Smooth muscle cell (in vitro differentiated cells): ENCODE results near the gene TTC7B. TPM values are rescaled to one million over a fixed set of nuclear protein-coding genes. Genes with fewer than 3 reads are reported as not detected.
A peak's percentile ranks its signal among the peaks of the same experiment; 100 is the strongest.

Experiments used
- DNase-seq: peaks from one replicate; lab custom pipeline; 2025; ENCODE audit not compliant: unreplicated experiment; lab: John Stamatoyannopoulos, UW
- H2AFZ ChIP-seq: fragments of 200-600 bp; sonication (generic); 2 replicates; pipeline ENCODE4 v1.6.0; 2016; ENCODE audit warnings: antibody characterized with exemption, low read depth, mild to moderate bottlenecking
- H3F3A ChIP-seq: fragments of 200-600 bp; sonication (generic); 2 replicates; pipeline ENCODE4 v1.6.0; 2017; ENCODE audit warnings: antibody characterized with exemption, low read depth
- H3K27ac ChIP-seq: fragments of 200-600 bp; sonication (generic); 2 replicates; pipeline ENCODE4 v1.5.1; 2016; ENCODE audit warnings: low read depth, mild to moderate bottlenecking
- H3K27me3 ChIP-seq: fragments of 200-600 bp; sonication (generic); 2 replicates; pipeline ENCODE4 v1.6.1; 2016; ENCODE audit warnings: low read depth, mild to moderate bottlenecking
- H3K36me3 ChIP-seq: fragments of 200-600 bp; sonication (generic); 2 replicates; pipeline ENCODE4 v1.5.1; 2016; ENCODE audit warnings: low read depth
- H3K4me1 ChIP-seq: fragments of 200-600 bp; sonication (generic); 2 replicates; pipeline ENCODE4 v1.5.1; 2016; ENCODE audit warnings: low read depth
- H3K4me2 ChIP-seq: fragments of 200-600 bp; sonication (generic); 2 replicates; pipeline ENCODE4 v1.6.0; 2016; ENCODE audit warnings: mild to moderate bottlenecking
- H3K4me3 ChIP-seq: fragments of 200-600 bp; sonication (generic); 2 replicates; pipeline ENCODE4 v1.5.1; 2016; ENCODE audit warnings: mild to moderate bottlenecking
- H3K79me2 ChIP-seq: fragments of 200-600 bp; sonication (generic); 2 replicates; pipeline ENCODE4 v1.6.0; 2016; ENCODE audit warnings: low read depth, mild to moderate bottlenecking
- H3K9ac ChIP-seq: fragments of 200-600 bp; sonication (generic); 2 replicates; pipeline ENCODE4 v1.6.0; 2016; ENCODE audit warnings: low read depth
- H3K9me3 ChIP-seq: fragments of 200-600 bp; sonication (generic); replicated peaks from 2 replicates; pipeline ENCODE4 v1.5.1; 2016; ENCODE audit warnings: low read depth
- H4K20me1 ChIP-seq: fragments of 200-600 bp; sonication (generic); 2 replicates; pipeline ENCODE4 v1.6.0; 2016; ENCODE audit warnings: low read depth
- CTCF ChIP-seq: fragments of 200-600 bp; sonication (generic); IDR thresholded peaks from 2 replicates; pipeline ENCODE4 v1.5.1; 2017; ENCODE audit warnings: borderline replicate concordance, mild to moderate bottlenecking, antibody characterized with exemption; ENCODE audit not compliant: insufficient read depth, poor library complexity, severe bottlenecking
- WGBS: methylation state at CpG from one replicate; pipeline ENCODE4 v1.1.7; 2016; ENCODE audit warnings: low lambda C conversion rate; 5-methylcytosine and 5-hydroxymethylcytosine counted together
- polyA plus RNA-seq: library from polyadenylated mRNA; unstranded; fragments of >200 nt; fragmentation: Nextera tagmentation; extraction: Ambion mirVana; gene quantifications from 2 replicates; pipeline ENCODE4 v1.2.1, GENCODE V29; 2016
- total RNA-seq: library from RNA; depleted of rRNA; stranded (reverse); fragments of >200 nt; gene quantifications from 2 replicates; pipeline ENCODE4 v1.2.3, GENCODE V29; 2014

The TTC7B gene
- total and polyA plus RNA-seq, 2 experiments from 2014 or later, result 22.1 to 54.1 TPM

- H3K4me2 ChIP-seq, result no peak overlapping the region
Observed at GRCh38 chr14:90721619-90722305, 94.5 kb downstream of the TTC7B start.

DNA sequence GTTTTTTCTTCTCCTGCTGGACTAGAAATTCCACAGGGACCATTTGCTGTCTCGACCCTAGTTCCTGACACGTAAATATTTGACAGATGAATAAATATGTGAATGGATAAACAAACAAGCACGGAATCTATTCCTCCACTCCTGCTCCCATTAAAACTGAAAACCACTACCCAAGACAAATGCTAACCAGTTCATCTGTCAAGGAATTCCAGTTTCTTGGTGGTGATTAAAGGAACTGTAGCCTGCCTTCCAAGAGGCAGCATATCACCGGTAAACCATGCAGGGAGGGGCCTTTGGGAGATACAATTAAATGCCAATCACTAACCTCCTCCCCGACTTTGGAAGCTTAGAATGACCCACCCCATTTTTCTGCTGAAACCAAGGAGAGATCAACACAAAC, 95.4 kb downstream of the TTC7B start:
- 67% methylated on average over 5 of the region's 5 CpGs for WGBS
- H3K9me3 ChIP-seq, result no peaks in the 10 kb centered on the region
- no peaks in the 10 kb centered on the region for H3F3A ChIP-seq
- no peak for TF ChIP-seq CTCF
- H3K36me3 ChIP-seq, result no peaks in the 10 kb centered on the region
- no peak overlapping the region for H3K27ac ChIP-seq
- no peak overlapping the region for H2AFZ ChIP-seq
- DNase-seq, result no peak
- H3K27me3 ChIP-seq, result no peaks in the 10 kb centered on the region
- H3K4me2 ChIP-seq, result no peak overlapping the region
- no peaks in the 10 kb centered on the region for H4K20me1 ChIP-seq
- H3K4me1 ChIP-seq, result no peaks in the 10 kb centered on the region
- H3K79me2 ChIP-seq, result no peaks in the 10 kb centered on the region
- H3K4me3 ChIP-seq, result no peak overlapping the region
- H3K9ac ChIP-seq, result no peak overlapping the region

More at GRCh38 chr14:90721619-90722305, 94.5 kb downstream of the TTC7B start:
- Histone ChIP-seq H3K4me3 (no peak overlapping the region), H3K79me2 (no peaks in the 10 kb centered on the region), H3K27me3 (no peaks in the 10 kb centered on the region), H3F3A (no peaks in the 10 kb centered on the region), H4K20me1 (no peaks in the 10 kb centered on the region), H2AFZ (no peak overlapping the region), H3K4me1 (no peaks in the 10 kb centered on the region), H3K9ac (no peak overlapping the region), H3K27ac (no peak overlapping the region), H3K36me3 (no peaks in the 10 kb centered on the region), H3K9me3 (no peaks in the 10 kb centered on the region)
- WGBS, result 92% methylated on average over 10 of the region's 10 CpGs
- no peak for TF ChIP-seq CTCF
- DNase-seq, result no peak

- Histone ChIP-seq H3K4me3 (no peak overlapping the region), H2AFZ (no peak overlapping the region), H3F3A (no peaks in the 10 kb centered on the region), H3K4me1 (no peaks in the 10 kb centered on the region), H3K27me3 (no peaks in the 10 kb centered on the region), H4K20me1 (no peaks in the 10 kb centered on the region), H3K27ac (no peak overlapping the region), H3K79me2 (no peaks in the 10 kb centered on the region), H3K36me3 (no peaks in the 10 kb centered on the region), H3K9ac (no peak overlapping the region), H3K9me3 (no peaks in the 10 kb centered on the region), H3K4me2 (no peak overlapping the region)
- TF ChIP-seq CTCF, result no peak
- no peak for DNase-seq
- WGBS, result 75% methylated on average over 7 of the region's 7 CpGs
Observed at GRCh38 chr14:90720336-90720735, 95.9 kb downstream of the TTC7B start.

GRCh38 chr14:90717916-90718315, 98.3 kb downstream of the TTC7B start:
- Histone ChIP-seq H2AFZ (no peak overlapping the region), H3K79me2 (no peaks in the 10 kb centered on the region), H3K4me3 (no peak overlapping the region), H3F3A (no peaks in the 10 kb centered on the region), H3K4me1 (no peaks in the 10 kb centered on the region), H3K9me3 (no peaks in the 10 kb centered on the region), H3K36me3 (no peaks in the 10 kb centered on the region), H3K9ac (no peak overlapping the region), H4K20me1 (no peaks in the 10 kb centered on the region), H3K27ac (peak overlapping the region; percentile 9), H3K4me2 (no peak overlapping the region), H3K27me3 (no peaks in the 10 kb centered on the region)
- no peak for DNase-seq
- TF ChIP-seq CTCF, result no peak
- 70% methylated on average over 3 of the region's 3 CpGs for WGBS
